Adrenal gland (tissue), 5 donors: ENCODE data around the gene PIK3R4.

Experiments
- CTCF ChIP-seq, 6 experiments: fragments of 450-650 bp in 4 of 6; fragments of 200-600 bp in 2 of 6; sonication (generic) in 1 of 6; IDR thresholded peaks; 1 replicate in 5 of 6; 2 replicates in 1 of 6; pipeline versions ENCODE4 v1.5.1 to v1.8.0; 2016 to 2021; ENCODE audit warnings: antibody characterized with exemption in 6 of 6, mild to moderate bottlenecking in 2 of 6, moderate library complexity in 1 of 6
- POLR2A ChIP-seq, 2 donors: fragments of 450-650 bp; IDR thresholded peaks; one replicate each; pipeline ENCODE4 v1.6.1; 2017; ENCODE audit warnings: antibody characterized with exemption in 2 of 2, mild to moderate bottlenecking in 2 of 2, moderate library complexity in 1 of 2
- donor health status: DM: no; HTN: no; CAD: no.

- TF ChIP-seq POLR2A (IDR thresholded peaks at IDR 0.05): no peak
- no peak for TF ChIP-seq CTCF (IDR thresholded peaks at IDR 0.05)
Measured at GRCh38 chr3:130679218-130679617, 67.4 kb downstream of the PIK3R4 start.
